Spinal cord (tissue), 10 donors: ENCODE results near the gene NPHP1. TPM values are rescaled to one million over a fixed set of nuclear protein-coding genes. Genes with fewer than 3 reads are reported as not detected.
A peak's percentile ranks its signal among the peaks of the same experiment; 100 is the strongest.
"Not testable (repeated sequence)": the region's sequence is repeated elsewhere in the genome, so short reads cannot be mapped to it uniquely, and the experiment has no call there.

Experiments
- DNase-seq, 6 donors: peaks; one replicate each; pipeline versions ENCODE4 v3.0.0 to v3.0.0-alpha.2; 2013 to 2015; ENCODE audit warnings: low spot score in 6 of 6, low read depth in 4 of 6
- H3K27ac ChIP-seq: one replicate; pipeline ENCODE4 v1.5.1; 2013; ENCODE audit warnings: low read depth, low read length, control low read depth
- H3K27me3 ChIP-seq: one replicate; pipeline ENCODE4 v1.6.1; 2013; ENCODE audit warnings: low read length; ENCODE audit not compliant: control insufficient read depth, insufficient read depth
- H3K36me3 ChIP-seq: one replicate; pipeline ENCODE4 v1.6.1; 2013; ENCODE audit warnings: low read length; ENCODE audit not compliant: control insufficient read depth, insufficient read depth
- H3K4me1 ChIP-seq: one replicate; pipeline ENCODE4 v1.6.1; 2013; ENCODE audit warnings: low read length; ENCODE audit not compliant: control insufficient read depth, insufficient read depth
- H3K4me3 ChIP-seq: one replicate; pipeline ENCODE4 v1.5.1; 2013; ENCODE audit warnings: low read depth, low read length, control low read depth
- H3K9me3 ChIP-seq: one replicate; pipeline ENCODE4 v1.6.1; 2013; ENCODE audit warnings: low read length; ENCODE audit not compliant: control insufficient read depth, insufficient read depth
- WGBS: methylation state at CpG from one replicate; pipeline ENCODE4 v1.1.5; 2013; ENCODE audit warnings: missing lambda C conversion rate; ENCODE audit not compliant: insufficient coverage; 5-methylcytosine and 5-hydroxymethylcytosine counted together
- polyA plus RNA-seq, 2 donors: library from polyadenylated mRNA; unstranded; fragments of 120-200 nt; gene quantifications; one replicate each; pipeline ENCODE4 v1.2.1, GENCODE V29; 2013; ENCODE audit not compliant: insufficient read length in 2 of 2
- total RNA-seq, 2 donors: library from RNA; depleted of rRNA in 1 of 2; stranded (reverse); fragments of 120-200 nt in 1 of 2; fragments of >200 nt in 1 of 2; gene quantifications; one replicate each; pipeline versions ENCODE4 v1.2.3 to v1.2.4, GENCODE V29; 2013 to 2014
- donor health status: healthy.

NPHP1 gene
- total and polyA plus RNA-seq, 4 donors: 6.8 to 16.8 (median 10.8) TPM

DNA sequence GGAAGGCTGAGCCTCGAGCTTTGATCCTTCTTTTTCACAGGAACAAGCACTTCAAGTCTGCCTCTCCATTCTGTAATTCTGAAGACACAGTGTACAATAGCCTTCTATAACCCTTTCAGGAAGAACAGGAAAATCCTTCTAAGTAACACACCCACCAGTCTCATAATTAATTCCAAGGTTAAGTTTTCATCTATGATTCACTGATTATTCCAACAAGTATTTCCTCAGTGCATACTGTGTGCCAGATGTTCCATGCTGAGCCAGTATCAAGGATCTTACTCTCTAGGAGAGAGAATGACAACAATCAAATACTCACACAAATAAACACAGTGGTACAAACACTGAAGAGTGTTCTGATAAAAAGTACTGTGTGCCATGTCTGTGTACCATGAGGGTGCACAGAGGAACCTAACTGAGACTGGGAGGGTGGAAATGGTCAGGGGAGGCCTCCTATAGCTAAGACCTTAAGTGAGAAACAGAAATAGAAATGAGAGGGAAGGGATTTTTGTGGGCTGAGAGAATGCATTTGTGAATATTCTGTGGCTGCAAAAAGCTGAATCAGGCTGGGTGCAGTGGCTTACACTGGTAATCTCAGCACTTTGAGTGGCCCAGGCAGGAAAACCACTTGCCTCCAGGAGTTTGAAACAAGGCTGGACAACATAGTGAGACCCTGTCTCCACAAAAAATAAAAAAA lies 14.8 kb upstream of the NPHP1 start:
- H3K36me3 ChIP-seq: no peaks in the 10 kb centered on the region
- WGBS: 20% methylated on average over 1 of the region's 1 CpG
- H3K27me3 ChIP-seq: peaks cover 2% of the 10 kb centered on the region
- H3K27ac ChIP-seq: no peak overlapping the region
- no peak overlapping the region for H3K4me3 ChIP-seq
- no peaks in the 10 kb centered on the region for H3K4me1 ChIP-seq
- no peak for DNase-seq
- H3K9me3 ChIP-seq: no peaks in the 10 kb centered on the region

DNA sequence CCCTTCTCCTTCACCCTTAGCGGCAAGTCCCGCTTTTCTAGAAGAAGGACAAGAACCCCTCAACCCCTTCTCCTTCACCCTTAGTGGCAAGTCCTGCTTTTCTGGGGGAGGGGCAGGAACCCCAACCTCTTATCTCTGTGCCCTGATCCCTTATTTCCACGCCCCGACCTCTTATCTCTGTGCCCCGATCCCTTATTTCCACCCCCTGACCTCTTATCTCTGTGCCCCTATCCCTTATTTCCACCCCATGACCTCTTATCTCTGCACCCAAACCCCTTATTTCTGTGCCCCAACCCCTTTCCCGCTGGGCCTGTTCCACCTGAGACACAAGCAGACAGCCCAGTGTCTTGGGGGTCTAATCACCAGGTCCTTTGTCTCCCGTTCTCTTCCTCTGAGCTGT lies 14.1 kb upstream of the NPHP1 start:
- H3K4me1 ChIP-seq, H3K27me3 ChIP-seq, DNase-seq, H3K27ac ChIP-seq, H3K4me3 ChIP-seq, H3K9me3 ChIP-seq, H3K36me3 ChIP-seq: not testable (repeated sequence)
- WGBS: 95% methylated on average over 5 of the region's 7 CpGs

GRCh38 chr2:110216803-110217202 lies 12.0 kb upstream of the NPHP1 start:
- H3K27me3 ChIP-seq: no peaks in the 10 kb centered on the region
- no peak overlapping the region for H3K27ac ChIP-seq
- H3K4me3 ChIP-seq: no peak overlapping the region
- H3K9me3 ChIP-seq: no peaks in the 10 kb centered on the region
- H3K4me1 ChIP-seq: no peaks in the 10 kb centered on the region
- DNase-seq: no peak
- no peaks in the 10 kb centered on the region for H3K36me3 ChIP-seq

GRCh38 chr2:110216199-110216598 lies 11.4 kb upstream of the NPHP1 start:
- H3K4me3 ChIP-seq: no peak overlapping the region
- 65% methylated on average over 3 of the region's 3 CpGs for WGBS
- no peaks in the 10 kb centered on the region for H3K9me3 ChIP-seq
- no peaks in the 10 kb centered on the region for H3K27me3 ChIP-seq
- no peak for DNase-seq
- no peaks in the 10 kb centered on the region for H3K36me3 ChIP-seq
- no peaks in the 10 kb centered on the region for H3K4me1 ChIP-seq
- H3K27ac ChIP-seq: no peak overlapping the region

DNA sequence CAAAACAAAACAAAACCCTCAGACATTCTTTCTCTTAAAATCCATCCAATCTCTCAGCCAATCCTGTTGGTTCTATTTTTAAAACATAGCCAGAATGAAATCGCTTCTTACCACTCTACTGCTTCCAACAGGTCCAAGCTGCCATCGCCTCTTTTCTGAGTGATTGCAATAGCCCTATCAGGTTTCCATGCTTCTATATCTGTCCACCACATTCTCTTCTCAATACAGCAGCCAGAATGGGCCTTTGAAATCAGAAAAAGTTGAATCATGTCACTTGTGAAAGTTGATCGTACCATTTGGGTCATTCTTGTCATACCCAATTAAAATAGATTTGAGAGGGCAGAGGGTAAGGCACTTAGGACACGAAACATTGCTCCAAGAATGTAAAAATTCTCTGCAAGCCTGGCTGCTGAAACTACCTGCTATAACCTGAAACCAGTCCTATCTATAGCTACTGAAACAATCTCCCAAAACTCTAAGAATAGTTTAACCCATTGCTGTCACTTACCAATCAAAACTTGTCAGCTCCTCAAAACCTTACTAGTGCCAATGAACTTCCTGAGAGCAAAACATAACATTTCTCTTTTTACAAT lies 10.8 kb upstream of the NPHP1 start:
- no peaks in the 10 kb centered on the region for H3K36me3 ChIP-seq
- H3K9me3 ChIP-seq: no peaks in the 10 kb centered on the region
- no peak overlapping the region for H3K27ac ChIP-seq
- no peak for DNase-seq
- H3K4me1 ChIP-seq: peaks cover 4% of the 10 kb centered on the region
- WGBS: 72% methylated on average over 4 of the region's 4 CpGs
- H3K4me3 ChIP-seq: no peak overlapping the region
- H3K27me3 ChIP-seq: no peaks in the 10 kb centered on the region

GRCh38 chr2:110215091-110215490 lies 10.3 kb upstream of the NPHP1 start:
- Histone ChIP-seq H3K36me3 (no peaks in the 10 kb centered on the region), H3K4me1 (peaks cover 4% of the 10 kb centered on the region), H3K4me3 (no peak overlapping the region), H3K27ac (no peak overlapping the region), H3K27me3 (no peaks in the 10 kb centered on the region), H3K9me3 (no peaks in the 10 kb centered on the region)
- DNase-seq: no peak
- WGBS: no CpG with 5 or more reads among the region's 2 CpGs

- no CpG with 5 or more reads among the region's 3 CpGs for WGBS
- H3K27ac ChIP-seq, H3K27me3 ChIP-seq, H3K36me3 ChIP-seq, H3K4me3 ChIP-seq, H3K9me3 ChIP-seq, H3K4me1 ChIP-seq, DNase-seq: not testable (repeated sequence)
Observed at GRCh38 chr2:110213522-110213921, 8.7 kb upstream of the NPHP1 start.

GRCh38 chr2:110211938-110212858 lies 7.4 kb upstream of the NPHP1 start, which contains the start of gene MTLN:
MTLN (minus strand) TSS chr2:110212547; CDS start chr2:110212525, 22 bp downstream.
- Histone ChIP-seq H3K4me3 (peak within 1 kb of the TSS; percentile 63), H3K4me1 (peaks cover 4% of the 10 kb centered on the region), H3K27ac (peak within 1 kb of the TSS; percentile 81), H3K36me3 (no peaks in the 10 kb centered on the region), H3K9me3 (no peaks in the 10 kb centered on the region), H3K27me3 (no peaks in the 10 kb centered on the region)
- peak; percentile 57 to 93 (median 82) for DNase-seq
- 9% methylated on average over 50 of the region's 54 CpGs for WGBS

DNA sequence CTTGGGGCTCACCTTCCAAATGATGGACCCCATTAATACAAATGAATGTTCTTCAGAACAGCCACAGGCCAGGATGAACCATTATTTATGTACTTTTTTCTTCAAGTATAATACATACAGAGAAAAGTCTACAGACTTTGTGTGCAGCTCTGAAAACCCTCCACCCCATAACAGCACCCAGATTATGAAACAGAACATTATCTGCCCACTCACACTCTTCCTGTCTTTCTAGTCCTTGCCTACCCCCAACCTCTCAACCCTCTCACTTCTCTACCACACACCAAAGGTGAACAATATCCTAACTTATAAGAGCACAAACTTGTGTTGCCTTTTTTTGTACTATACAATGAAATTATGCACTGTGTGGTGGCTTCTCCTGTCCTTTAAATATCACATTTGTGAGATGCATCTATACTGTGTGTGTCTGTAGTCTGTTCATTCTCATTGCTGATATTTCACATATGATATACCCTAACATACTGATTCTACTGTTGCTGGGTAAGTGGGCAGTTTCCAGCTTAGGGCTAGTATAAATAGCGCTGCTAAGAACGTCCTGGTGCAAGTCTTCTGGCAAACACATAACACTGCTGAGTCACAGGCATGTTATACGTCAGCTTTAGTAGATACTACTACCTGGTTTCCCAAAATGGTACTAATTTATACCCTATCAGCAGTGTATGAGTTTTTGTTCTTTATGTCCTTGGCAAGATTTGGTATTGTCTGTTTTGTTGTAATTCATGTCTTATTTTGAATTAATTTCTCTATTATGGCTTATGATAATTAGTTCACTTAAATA lies 1.0 kb upstream of the NPHP1 start:
- WGBS: no CpG with 5 or more reads among the region's 3 CpGs
- no peak for DNase-seq
- Histone ChIP-seq H3K27me3 (no peaks in the 10 kb centered on the region), H3K4me1 (peaks cover 1% of the 10 kb centered on the region), H3K9me3 (no peaks in the 10 kb centered on the region), H3K4me3 (no peak overlapping the region), H3K27ac (no peak overlapping the region), H3K36me3 (no peaks in the 10 kb centered on the region)
